H1 (cell line): ENCODE data around the gene MYLK2. TPM values are rescaled to one million over a fixed set of nuclear protein-coding genes. Genes with fewer than 3 reads are reported as not detected.
A peak's percentile ranks its signal among the peaks of the same experiment; 100 is the strongest.

ENCODE experiments used
- CTCF ChIA-PET: fragments of 300-600 bp; sonication (Branson Sonifier 250); formaldehyde crosslinking; loops from one replicate; lab custom pipeline; 2021; ENCODE audit not compliant: partially characterized antibody; lab: Charles Lee
- POLR2A ChIA-PET: fragments of 300-600 bp; sonication (Branson Sonifier 250); formaldehyde crosslinking; loops from one replicate; lab custom pipeline; 2021; ENCODE audit warnings: inconsistent platforms; ENCODE audit not compliant: partially characterized antibody; lab: Charles Lee
- DNase-seq, 2 experiments: peaks; one replicate each; pipeline versions ENCODE4 v3.0.0 to v3.0.0-alpha.2; 2010 to 2022; ENCODE audit warnings: low spot score in 2 of 2, low read depth in 1 of 2, mixed read lengths in 1 of 2
- FAIRE-seq: peaks from 2 replicates; lab custom pipeline; 2011; peaks lifted over from hg19 to GRCh38; lab: Jason Lieb, UNC
- H2AFZ ChIP-seq: 2 replicates; pipeline ENCODE4 v1.8.1; 2012; ENCODE audit warnings: low read length, inconsistent platforms
- H2AK5ac ChIP-seq: 2 replicates; pipeline ENCODE4 v1.6.1; 2013; ENCODE audit warnings: low read depth, low read length
- H2BK120ac ChIP-seq: replicated peaks from 2 replicates; pipeline ENCODE3; 2013; ENCODE audit warnings: low read depth, low read length, inconsistent platforms
- H2BK12ac ChIP-seq: 2 replicates; pipeline ENCODE4 v1.6.1; 2013; ENCODE audit warnings: low read depth, low read length
- H2BK15ac ChIP-seq: 2 replicates; pipeline ENCODE4 v1.6.1; 2013; ENCODE audit warnings: low read length
- H2BK20ac ChIP-seq: 2 replicates; pipeline ENCODE4 v1.6.1; 2013; ENCODE audit warnings: low read length
- H2BK5ac ChIP-seq: 2 replicates; pipeline ENCODE4 v1.6.1; 2013; ENCODE audit warnings: low read depth, low read length
- H3K14ac ChIP-seq: 2 replicates; pipeline ENCODE4 v1.6.1; 2013; ENCODE audit warnings: inconsistent platforms; ENCODE audit not compliant: insufficient read length
- H3K18ac ChIP-seq: 2 replicates; pipeline ENCODE4 v1.6.1; 2013; ENCODE audit warnings: low read length; ENCODE audit errors: extremely low read depth
- H3K23ac ChIP-seq: 2 replicates; pipeline ENCODE4 v1.6.1; 2013; ENCODE audit warnings: inconsistent platforms; ENCODE audit not compliant: insufficient read length
- H3K23me2 ChIP-seq: 2 replicates; pipeline ENCODE4 v1.6.1; 2013; ENCODE audit warnings: low read depth, low read length
- H3K27ac ChIP-seq: 2 replicates; pipeline ENCODE4 v1.6.1; 2011; ENCODE audit warnings: low read depth, low read length, inconsistent platforms
- H3K27me3 ChIP-seq, 4 experiments: replicated peaks in 1 of 4; 1 replicate in 1 of 4; 2 replicates in 3 of 4; pipeline versions ENCODE4 v1.6.1 to v1.8.1; 2011 to 2013; ENCODE audit warnings: low read length in 3 of 4, mild to moderate bottlenecking in 3 of 4, inconsistent platforms in 2 of 4, mixed read lengths in 2 of 4, moderate library complexity in 1 of 4; ENCODE audit not compliant: control insufficient read depth in 3 of 4, insufficient read depth in 3 of 4; ENCODE audit errors: extremely low read depth in 1 of 4
- H3K36me3 ChIP-seq, 4 experiments: 2 replicates each; pipeline versions ENCODE4 v1.6.1 to v1.8.1; 2011 to 2013; ENCODE audit warnings: mild to moderate bottlenecking in 4 of 4, low read length in 3 of 4, moderate library complexity in 2 of 4, control low read depth in 1 of 4, inconsistent platforms in 1 of 4; ENCODE audit not compliant: insufficient read depth in 4 of 4, control insufficient read depth in 2 of 4
- H3K4ac ChIP-seq: replicated peaks from 2 replicates; pipeline ENCODE3; 2013; ENCODE audit warnings: low read length, low read depth, mixed read lengths, inconsistent platforms; ENCODE audit not compliant: insufficient read length
- H3K4me1 ChIP-seq, 4 experiments: replicated peaks in 1 of 4; 1 replicate in 1 of 4; 2 replicates in 3 of 4; pipeline versions ENCODE4 v1.6.1 to v1.8.1; 2011 to 2013; ENCODE audit warnings: low read length in 3 of 4, inconsistent platforms in 2 of 4, mixed read lengths in 1 of 4; ENCODE audit not compliant: insufficient read depth in 4 of 4, control insufficient read depth in 3 of 4
- H3K4me2 ChIP-seq, 2 experiments: 2 replicates each; pipeline versions ENCODE4 v1.6.1 to v1.8.1; 2011 to 2013; ENCODE audit warnings: low read depth in 2 of 2, low read length in 2 of 2, control low read depth in 1 of 2, inconsistent platforms in 1 of 2, mild to moderate bottlenecking in 1 of 2; ENCODE audit not compliant: insufficient read depth in 1 of 2
- H3K4me3 ChIP-seq, 4 experiments: fragments of 200-600, 300-600 bp in 1 of 4; sonication (generic), shearing (Covaris generic), sonication (Bioruptor Twin) in 1 of 4; 2 replicates each; pipeline versions ENCODE4 v1.5.1 to v1.8.1; 2011 to 2016; ENCODE audit warnings: low read length in 4 of 4, low read depth in 3 of 4, control low read depth in 2 of 4, inconsistent platforms in 2 of 4, mild to moderate bottlenecking in 2 of 4, mixed read lengths in 1 of 4, moderate library complexity in 1 of 4; ENCODE audit not compliant: insufficient read depth in 2 of 4; ENCODE audit errors: extremely low read depth in 1 of 4
- H3K56ac ChIP-seq: replicated peaks from 2 replicates; pipeline ENCODE3; 2013; ENCODE audit warnings: low read depth, mild to moderate bottlenecking, mixed read lengths, low read length, inconsistent platforms; ENCODE audit not compliant: insufficient read length
- H3K79me1 ChIP-seq: 2 replicates; pipeline ENCODE4 v1.6.1; 2013; ENCODE audit warnings: low read depth, low read length, control low read depth
- H3K79me2 ChIP-seq, 2 experiments: 2 replicates each; pipeline versions ENCODE4 v1.6.1 to v1.8.1; 2012 to 2013; ENCODE audit warnings: low read length in 2 of 2, mild to moderate bottlenecking in 2 of 2, inconsistent platforms in 1 of 2; ENCODE audit not compliant: insufficient read depth in 2 of 2, control insufficient read depth in 1 of 2
- H3K9ac ChIP-seq, 4 experiments: replicated peaks in 1 of 4; 1 replicate in 1 of 4; 2 replicates in 3 of 4; pipeline versions ENCODE4 v1.6.1 to v1.8.1; 2011 to 2013; ENCODE audit warnings: low read depth in 3 of 4, low read length in 3 of 4, control low read depth in 2 of 4, mild to moderate bottlenecking in 2 of 4, moderate library complexity in 2 of 4, inconsistent platforms in 1 of 4; ENCODE audit errors: extremely low read depth in 1 of 4
- H3K9me3 ChIP-seq, 2 experiments: 2 replicates each; pipeline versions ENCODE4 v1.6.1 to v1.8.1; 2012 to 2013; ENCODE audit warnings: mild to moderate bottlenecking in 2 of 2, moderate library complexity in 2 of 2, control low read depth in 1 of 2, inconsistent platforms in 1 of 2, low read depth in 1 of 2, low read length in 1 of 2, mixed read lengths in 1 of 2; ENCODE audit not compliant: insufficient read depth in 2 of 2
- H4K20me1 ChIP-seq, 2 experiments: replicated peaks in 1 of 2; 2 replicates each; pipeline versions ENCODE3 to v1.8.1; 2011 to 2013; ENCODE audit warnings: inconsistent platforms in 2 of 2, low read length in 2 of 2, mild to moderate bottlenecking in 1 of 2; ENCODE audit not compliant: insufficient read depth in 2 of 2, control insufficient read depth in 1 of 2
- H4K5ac ChIP-seq: 2 replicates; pipeline ENCODE4 v1.6.1; 2013; ENCODE audit warnings: low read length, low read depth, mixed read lengths, inconsistent platforms; ENCODE audit not compliant: insufficient read length
- H4K8ac ChIP-seq: 2 replicates; pipeline ENCODE4 v1.8.0; 2013; ENCODE audit warnings: mild to moderate bottlenecking, moderate library complexity, low read length, inconsistent platforms; ENCODE audit not compliant: insufficient read depth; ENCODE audit errors: extremely low read depth
- H4K91ac ChIP-seq: replicated peaks from 2 replicates; pipeline ENCODE3; 2013; ENCODE audit warnings: low read length, mixed read lengths, inconsistent platforms; ENCODE audit not compliant: insufficient read length
- ASH2L ChIP-seq: fragments of 200-600, 300-600 bp; sonication (generic); IDR thresholded peaks from one replicate; pipeline ENCODE4 v1.7.1; 2017; ENCODE audit warnings: low read length
- ATF2 ChIP-seq: IDR thresholded peaks from 2 replicates; pipeline ENCODE4 v1.6.1; 2012; ENCODE audit warnings: low read length, inconsistent platforms
- E2F6 ChIP-seq: IDR thresholded peaks from 2 replicates; pipeline ENCODE4 v1.6.1; 2012; ENCODE audit warnings: inconsistent platforms
- KDM1A ChIP-seq: fragments of 200-600, 300-600 bp; sonication (generic); IDR thresholded peaks from 2 replicates; pipeline ENCODE4 v1.7.1; 2016; ENCODE audit warnings: mild to moderate bottlenecking, low read length, borderline replicate concordance
- POLR2AphosphoS5 ChIP-seq: IDR thresholded peaks from 2 replicates; pipeline ENCODE4 v1.6.1; 2011; ENCODE audit warnings: low read depth, low read length
- WGBS, 2 experiments: shearing (Covaris generic) in 1 of 2; methylation state at CpG; one replicate each; pipeline versions ENCODE4 v1.1.6 to v1.1.7; 2013 to 2015; ENCODE audit warnings: low lambda C conversion rate in 2 of 2, mixed read lengths in 2 of 2, inconsistent platforms in 1 of 2, low coverage in 1 of 2, missing lambda C conversion rate in 1 of 2; ENCODE audit not compliant: insufficient replicate concordance in 2 of 2, insufficient coverage in 1 of 2, insufficient read length in 1 of 2; ENCODE audit errors: extremely low coverage in 1 of 2, missing lambda C conversion rate in 1 of 2; 5-methylcytosine and 5-hydroxymethylcytosine counted together
- polyA plus RNA-seq, 7 experiments: library from polyadenylated mRNA; depleted of rRNA in 3 of 7; stranded (reverse) in 5 of 7; unstranded in 2 of 7; fragments of >200 nt in 5 of 7; fragments of 200-250 nt in 2 of 7; gene quantifications; 1 replicate in 5 of 7; 2 replicates in 1 of 7; 4 replicates in 1 of 7; pipeline versions ENCODE4 v1.2.1 to v1.2.3, GENCODE V29; 2011 to 2013; ENCODE audit warnings: missing spikeins in 2 of 7, mixed read lengths in 2 of 7
- total RNA-seq: library from RNA; stranded (reverse); fragmentation: NEBNext Ultra II Directional; extraction: Animal tissue kit (Norgen Biotek cat#: 25700); gene quantifications from 2 replicates; pipeline ENCODE4 v1.2.1, GENCODE V29; 2021

MYLK2 gene
- total and polyA plus RNA-seq, 2 of the 8 experiments (the other 6 are each of a cell fraction or from before 2014, with no cell fraction given): 0.22 to 0.26 TPM

GRCh38 chr20:31856516-31856915, 37.4 kb downstream of the MYLK2 start:
- Histone ChIP-seq H3K79me2 (no peaks in the 10 kb centered on the region), H2BK15ac (0 out of 2 replicates have a peak overlapping the region, but pooled peaks have one; percentile 1), H3K79me1 (no peaks in the 10 kb centered on the region), H4K91ac (peak overlapping the region; percentile 17), H3K23me2 (peaks cover 10% of the 10 kb centered on the region), H3K14ac (no peak overlapping the region), H2AFZ (peak overlapping the region; percentile 14; the same call in 1 of the 2 replicates), H3K4me1 (peaks cover 3 to 25% (median 11%) of the 10 kb centered on the region in 4 experiments; a peak in 6 of 7 replicates), H4K5ac (no peak overlapping the region), H3K4me3 (no peak overlapping the region), H3K56ac (no peak overlapping the region), H2BK12ac (no peak overlapping the region), H4K20me1 (no peaks in the 10 kb centered on the region), H3K4ac (peak overlapping the region; percentile 40), H3K4me2 (no peak overlapping the region), H2BK20ac (peak overlapping the region; percentile 32; the same call in 1 of the 2 replicates), H3K27me3 (peaks cover 0 to 15% (median 13%) of the 10 kb centered on the region in 4 experiments; a peak in 4 of 7 replicates), H2AK5ac (no peak overlapping the region), H4K8ac (no peak overlapping the region), H3K36me3 (no peaks in the 10 kb centered on the region), H3K9ac (no peak overlapping the region), H3K27ac (no peak overlapping the region), H3K9me3 (no peaks in the 10 kb centered on the region), H2BK120ac (no peak overlapping the region), H3K18ac (no peak overlapping the region), H3K23ac (no peak overlapping the region), H2BK5ac (no peak overlapping the region; the same call in 1 of the 2 replicates)
- DNase-seq: no peak
- TF ChIP-seq ASH2L (no peak), POLR2AphosphoS5 (no peak), KDM1A (0 out of 2 replicates have a peak, but pooled peaks have one; percentile 1), E2F6 (no peak), ATF2 (no peak)
- FAIRE-seq: no peak
- ChIA-PET POLR2A (interaction anchor here (0.7 to 1.5 kb wide), 6 partner anchors 10 to 176 kb away, joined by 3 to 5 read pairs (median 4); partner anchors contain the start of genes FOXS1 and PDRG1), CTCF (interaction anchor here (0.7 to 8.6 kb wide), 12 partner anchors 9 to 175 kb away, joined by 3 to 105 read pairs (median 5); partner anchors contain the start of gene PDRG1)
- 76% methylated on average over 3 of the region's 3 CpGs; no CpG with 5 or more reads in 1 of the 2 experiments for WGBS, 2 experiments
